ENCODE results near the gene PON2.

Gene PON2

GRCh38 chr7:95421000-95421846, 13.6 kb downstream of the PON2 start:
- TF ChIP-seq ZNF600 (tag by site-specific recombination; IDR thresholded peaks at IDR 0.05), result 0 out of 2 replicates have a peak, but pooled peaks have one; percentile 35
- TF ChIP-seq, protein P1, sequence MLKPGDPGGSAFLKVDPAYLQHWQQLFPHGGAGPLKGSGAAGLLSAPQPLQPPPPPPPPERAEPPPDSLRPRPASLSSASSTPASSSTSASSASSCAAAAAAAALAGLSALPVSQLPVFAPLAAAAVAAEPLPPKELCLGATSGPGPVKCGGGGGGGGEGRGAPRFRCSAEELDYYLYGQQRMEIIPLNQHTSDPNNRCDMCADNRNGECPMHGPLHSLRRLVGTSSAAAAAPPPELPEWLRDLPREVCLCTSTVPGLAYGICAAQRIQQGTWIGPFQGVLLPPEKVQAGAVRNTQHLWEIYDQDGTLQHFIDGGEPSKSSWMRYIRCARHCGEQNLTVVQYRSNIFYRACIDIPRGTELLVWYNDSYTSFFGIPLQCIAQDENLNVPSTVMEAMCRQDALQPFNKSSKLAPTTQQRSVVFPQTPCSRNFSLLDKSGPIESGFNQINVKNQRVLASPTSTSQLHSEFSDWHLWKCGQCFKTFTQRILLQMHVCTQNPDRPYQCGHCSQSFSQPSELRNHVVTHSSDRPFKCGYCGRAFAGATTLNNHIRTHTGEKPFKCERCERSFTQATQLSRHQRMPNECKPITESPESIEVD (tag by site-specific recombination; IDR thresholded peaks at IDR 0.05), result 0 out of 2 replicates have a peak, but pooled peaks have one; percentile 45
- TF ChIP-seq, protein P2, sequence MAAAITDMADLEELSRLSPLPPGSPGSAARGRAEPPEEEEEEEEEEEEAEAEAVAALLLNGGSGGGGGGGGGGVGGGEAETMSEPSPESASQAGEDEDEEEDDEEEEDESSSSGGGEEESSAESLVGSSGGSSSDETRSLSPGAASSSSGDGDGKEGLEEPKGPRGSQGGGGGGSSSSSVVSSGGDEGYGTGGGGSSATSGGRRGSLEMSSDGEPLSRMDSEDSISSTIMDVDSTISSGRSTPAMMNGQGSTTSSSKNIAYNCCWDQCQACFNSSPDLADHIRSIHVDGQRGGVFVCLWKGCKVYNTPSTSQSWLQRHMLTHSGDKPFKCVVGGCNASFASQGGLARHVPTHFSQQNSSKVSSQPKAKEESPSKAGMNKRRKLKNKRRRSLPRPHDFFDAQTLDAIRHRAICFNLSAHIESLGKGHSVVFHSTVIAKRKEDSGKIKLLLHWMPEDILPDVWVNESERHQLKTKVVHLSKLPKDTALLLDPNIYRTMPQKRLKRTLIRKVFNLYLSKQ (tag by site-specific recombination; IDR thresholded peaks at IDR 0.05; ENCODE audit: borderline replicate concordance), result no peak
- Histone ChIP-seq H3K4me3 (ENCODE audit: low read depth, low read length) (no peak overlapping the region), H3K36me3 (ENCODE audit: control insufficient read depth in 2 of 2, insufficient read depth in 1 of 2, low read length in 2 of 2) (peaks cover 0 to 4% of the 10 kb centered on the region in 2 experiments; a peak in 1 of 3 replicates), H3K27ac (ENCODE audit: extremely low read depth, low read depth, low read length) (no peak overlapping the region), H3K4me1 (ENCODE audit: control insufficient read depth, insufficient read depth, low read length) (no peaks in the 10 kb centered on the region), H3K9me3 (ENCODE audit: control insufficient read depth, insufficient read depth, low read depth, low read length) (no peaks in the 10 kb centered on the region)
- ChIA-PET CTCF (interaction anchor here (0.5 to 0.6 kb wide), 2 partner anchors 41 to 123 kb away, joined by 3 read pairs; no protein-coding TSS in a partner anchor), POLR2A (no interaction called here)

GRCh38 chr7:95412075-95412474, 22.8 kb downstream of the PON2 start:
- Histone ChIP-seq H3K36me3 (ENCODE audit: control insufficient read depth in 2 of 2, insufficient read depth in 1 of 2, low read length in 2 of 2) (peaks cover 3 to 30% of the 10 kb centered on the region in 2 experiments), H3K4me3 (ENCODE audit: low read depth, low read length) (no peak overlapping the region), H3K9me3 (ENCODE audit: control insufficient read depth, insufficient read depth, low read depth, low read length) (no peaks in the 10 kb centered on the region), H3K4me1 (ENCODE audit: control insufficient read depth, insufficient read depth, low read length) (no peaks in the 10 kb centered on the region), H3K27ac (ENCODE audit: extremely low read depth, low read depth, low read length) (no peak overlapping the region)
- ChIA-PET POLR2A (no interaction called here), CTCF (interaction anchor here (0.5 kb wide), 1 partner anchor 98 kb away, joined by 7 read pairs; no protein-coding TSS in a partner anchor)
- TF ChIP-seq SP7 (tag by site-specific recombination; IDR thresholded peaks at IDR 0.05), result no peak
- TF ChIP-seq ZNF24 (tag by site-specific recombination; IDR thresholded peaks at IDR 0.05), result no peak
- TF ChIP-seq ZSCAN5A (tag by site-specific recombination; IDR thresholded peaks at IDR 0.05), result no peak
- TF ChIP-seq, protein P3, sequence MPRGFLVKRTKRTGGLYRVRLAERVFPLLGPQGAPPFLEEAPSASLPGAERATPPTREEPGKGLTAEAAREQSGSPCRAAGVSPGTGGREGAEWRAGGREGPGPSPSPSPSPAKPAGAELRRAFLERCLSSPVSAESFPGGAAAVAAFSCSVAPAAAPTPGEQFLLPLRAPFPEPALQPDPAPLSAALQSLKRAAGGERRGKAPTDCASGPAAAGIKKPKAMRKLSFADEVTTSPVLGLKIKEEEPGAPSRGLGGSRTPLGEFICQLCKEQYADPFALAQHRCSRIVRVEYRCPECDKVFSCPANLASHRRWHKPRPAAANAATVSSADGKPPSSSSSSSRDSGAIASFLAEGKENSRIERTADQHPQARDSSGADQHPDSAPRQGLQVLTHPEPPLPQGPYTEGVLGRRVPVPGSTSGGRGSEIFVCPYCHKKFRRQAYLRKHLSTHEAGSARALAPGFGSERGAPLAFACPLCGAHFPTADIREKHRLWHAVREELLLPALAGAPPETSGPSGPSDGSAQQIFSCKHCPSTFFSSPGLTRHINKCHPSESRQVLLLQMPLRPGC (tag by site-specific recombination; IDR thresholded peaks at IDR 0.05), result no peak
- TF ChIP-seq, protein P4, sequence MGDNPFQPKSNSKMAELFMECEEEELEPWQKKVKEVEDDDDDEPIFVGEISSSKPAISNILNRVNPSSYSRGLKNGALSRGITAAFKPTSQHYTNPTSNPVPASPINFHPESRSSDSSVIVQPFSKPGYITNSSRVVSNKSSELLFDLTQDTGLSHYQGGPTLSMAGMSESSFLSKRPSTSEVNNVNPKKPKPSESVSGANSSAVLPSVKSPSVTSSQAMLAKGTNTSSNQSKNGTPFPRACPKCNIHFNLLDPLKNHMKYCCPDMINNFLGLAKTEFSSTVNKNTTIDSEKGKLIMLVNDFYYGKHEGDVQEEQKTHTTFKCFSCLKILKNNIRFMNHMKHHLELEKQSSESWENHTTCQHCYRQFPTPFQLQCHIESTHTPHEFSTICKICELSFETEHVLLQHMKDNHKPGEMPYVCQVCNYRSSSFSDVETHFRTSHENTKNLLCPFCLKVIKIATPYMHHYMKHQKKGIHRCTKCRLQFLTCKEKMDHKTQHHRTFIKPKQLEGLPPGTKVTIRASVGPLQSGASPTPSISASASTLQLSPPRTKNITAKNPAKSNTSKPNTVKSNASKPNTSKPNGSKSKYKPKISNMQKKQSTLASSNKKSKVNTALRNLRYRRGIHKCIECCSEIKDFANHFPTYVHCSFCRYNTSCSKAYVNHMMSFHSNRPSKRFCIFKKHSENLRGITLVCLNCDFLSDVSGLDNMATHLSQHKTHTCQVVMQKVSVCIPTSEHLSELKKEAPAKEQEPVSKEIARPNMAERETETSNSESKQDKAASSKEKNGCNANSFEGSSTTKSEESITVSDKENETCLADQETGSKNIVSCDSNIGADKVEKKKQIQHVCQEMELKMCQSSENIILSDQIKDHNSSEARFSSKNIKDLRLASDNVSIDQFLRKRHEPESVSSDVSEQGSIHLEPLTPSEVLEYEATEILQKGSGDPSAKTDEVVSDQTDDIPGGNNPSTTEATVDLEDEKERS (tag by site-specific recombination; IDR thresholded peaks at IDR 0.05), result no peak
- no peak for TF ChIP-seq ZSCAN16 (tag by site-specific recombination; IDR thresholded peaks at IDR 0.05)

DNA sequence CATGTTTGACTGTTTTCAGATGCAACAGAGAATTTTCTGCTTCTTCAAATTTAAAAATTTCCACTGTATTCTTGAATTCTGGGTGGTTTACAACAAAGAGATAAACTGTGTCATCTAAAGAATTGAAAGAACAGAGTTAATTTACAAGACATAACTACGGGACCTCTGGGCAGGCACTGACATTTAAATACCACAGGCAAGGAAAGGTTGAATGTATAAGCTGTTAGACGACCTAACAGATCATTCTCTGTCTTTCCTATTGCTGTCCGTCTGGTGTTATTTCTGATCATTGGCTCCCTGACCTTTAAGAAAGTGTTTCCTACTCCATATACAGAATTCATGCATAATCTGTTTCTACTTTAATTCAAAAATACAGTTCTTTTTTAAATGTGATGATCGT, 23.2 kb downstream of the PON2 start:
- H3K9me3 ChIP-seq (ENCODE audit: control insufficient read depth, insufficient read depth, low read depth, low read length), result no peaks in the 10 kb centered on the region
- H3K4me1 ChIP-seq (ENCODE audit: control insufficient read depth, insufficient read depth, low read length), result no peaks in the 10 kb centered on the region
- peaks cover 3 to 33% of the 10 kb centered on the region in 2 experiments for H3K36me3 ChIP-seq (ENCODE audit: control insufficient read depth in 2 of 2, insufficient read depth in 1 of 2, low read length in 2 of 2)
- ChIA-PET POLR2A (no interaction called here), CTCF (no interaction called here)
- H3K27ac ChIP-seq (ENCODE audit: extremely low read depth, low read depth, low read length), result no peak overlapping the region
- H3K4me3 ChIP-seq (ENCODE audit: low read depth, low read length), result no peak overlapping the region
- TF ChIP-seq, protein P5, sequence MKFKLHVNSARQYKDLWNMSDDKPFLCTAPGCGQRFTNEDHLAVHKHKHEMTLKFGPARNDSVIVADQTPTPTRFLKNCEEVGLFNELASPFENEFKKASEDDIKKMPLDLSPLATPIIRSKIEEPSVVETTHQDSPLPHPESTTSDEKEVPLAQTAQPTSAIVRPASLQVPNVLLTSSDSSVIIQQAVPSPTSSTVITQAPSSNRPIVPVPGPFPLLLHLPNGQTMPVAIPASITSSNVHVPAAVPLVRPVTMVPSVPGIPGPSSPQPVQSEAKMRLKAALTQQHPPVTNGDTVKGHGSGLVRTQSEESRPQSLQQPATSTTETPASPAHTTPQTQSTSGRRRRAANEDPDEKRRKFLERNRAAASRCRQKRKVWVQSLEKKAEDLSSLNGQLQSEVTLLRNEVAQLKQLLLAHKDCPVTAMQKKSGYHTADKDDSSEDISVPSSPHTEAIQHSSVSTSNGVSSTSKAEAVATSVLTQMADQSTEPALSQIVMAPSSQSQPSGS (tag by site-specific recombination; IDR thresholded peaks at IDR 0.05; ENCODE audit: low read depth), result no peak
- TF ChIP-seq ZNF623 (tag by site-specific recombination; IDR thresholded peaks at IDR 0.05) (no peak), KLF7 (tag by site-specific recombination; IDR thresholded peaks at IDR 0.05; ENCODE audit: borderline replicate concordance) (no peak), ZNF677 (tag by site-specific recombination; IDR thresholded peaks at IDR 0.05) (no peak), ZNF239 (tag by site-specific recombination; IDR thresholded peaks at IDR 0.05) (no peak), ZNF624 (tag by site-specific recombination; IDR thresholded peaks at IDR 0.05) (no peak), ZNF658 (tag by site-specific recombination; IDR thresholded peaks at IDR 0.05) (no peak), ZNF23 (tag by site-specific recombination; IDR thresholded peaks at IDR 0.05; ENCODE audit: borderline replicate concordance) (no peak), KLF9 (tag by site-specific recombination; IDR thresholded peaks at IDR 0.05; ENCODE audit: low read depth) (no peak), YY1 (tag by site-specific recombination; IDR thresholded peaks at IDR 0.05) (no peak)
